Duodenal mucosa (tissue), 2 donors: ENCODE results near the gene BBC3.
"Not testable (repeated sequence)": the region's sequence is repeated elsewhere in the genome, so short reads cannot be mapped to it uniquely, and the experiment has no call there.

Experiments used
- H3K27ac ChIP-seq: one replicate; pipeline ENCODE4 v1.7.0; 2013; ENCODE audit warnings: low read depth, low read length
- H3K27me3 ChIP-seq, 2 donors: one replicate each; pipeline ENCODE4 v1.7.0; 2013; ENCODE audit warnings: low read length in 2 of 2, control low read depth in 1 of 2; ENCODE audit not compliant: insufficient read depth in 2 of 2, control insufficient read depth in 1 of 2
- H3K36me3 ChIP-seq, 2 donors: one replicate each; pipeline ENCODE4 v1.7.0; 2013; ENCODE audit warnings: low read length in 2 of 2, control low read depth in 1 of 2; ENCODE audit not compliant: insufficient read depth in 2 of 2, control insufficient read depth in 1 of 2
- H3K4me1 ChIP-seq, 2 donors: one replicate each; pipeline ENCODE4 v1.7.0; 2013; ENCODE audit warnings: low read length in 2 of 2, control low read depth in 1 of 2; ENCODE audit not compliant: insufficient read depth in 2 of 2, control insufficient read depth in 1 of 2
- H3K4me3 ChIP-seq, 2 donors: one replicate each; pipeline ENCODE4 v1.7.0; 2013; ENCODE audit warnings: low read length in 2 of 2, low read depth in 1 of 2
- H3K9ac ChIP-seq, 2 donors: one replicate each; pipeline ENCODE4 v1.7.0; 2013; ENCODE audit warnings: low read length in 2 of 2, low read depth in 1 of 2
- H3K9me3 ChIP-seq, 2 donors: one replicate each; pipeline ENCODE4 v1.7.0; 2013; ENCODE audit warnings: low read length in 2 of 2, control low read depth in 1 of 2; ENCODE audit not compliant: control insufficient read depth in 1 of 2

The BBC3 gene

GRCh38 chr19:47230921-47231214 is at the start of gene BBC3:
BBC3 (minus strand) TSS chr19:47231199; CDS start chr19:47228431, 2,768 bp downstream.
- Histone ChIP-seq H3K4me3 (peak within 1 kb of the TSS; percentile 72 to 79), H3K36me3 (no peaks in the 10 kb centered on the region), H3K9ac (peak within 1 kb of the TSS; percentile 78 to 84), H3K9me3 (no peaks in the 10 kb centered on the region), H3K27me3 (peaks cover 8 to 13% of the 10 kb centered on the region in 2 donors), H3K27ac (peak within 1 kb of the TSS; percentile 74), H3K4me1 (peaks cover 30 to 52% of the 10 kb centered on the region in 2 donors)

GRCh38 chr19:47280183-47280797 is 49.3 kb upstream of the BBC3 start:
- Histone ChIP-seq H3K9ac (no peak overlapping the region), H3K27ac (no peak overlapping the region), H3K27me3 (no peaks in the 10 kb centered on the region), H3K4me3 (no peak overlapping the region), H3K4me1 (peaks cover 4 to 5% of the 10 kb centered on the region in 2 donors), H3K9me3 (no peaks in the 10 kb centered on the region), H3K36me3 (no peaks in the 10 kb centered on the region)

GRCh38 chr19:47276513-47276912 is 45.5 kb upstream of the BBC3 start:
- H3K36me3 ChIP-seq, H3K9ac ChIP-seq, H3K27ac ChIP-seq, H3K4me3 ChIP-seq, H3K9me3 ChIP-seq, H3K27me3 ChIP-seq: not testable (repeated sequence)
- peaks cover 10 to 12% of the 10 kb centered on the region in 2 donors for H3K4me1 ChIP-seq

- no peaks in the 10 kb centered on the region for H3K27me3 ChIP-seq
- H3K36me3 ChIP-seq, result peaks cover 3 to 5% of the 10 kb centered on the region in 2 donors
- no peak overlapping the region for H3K27ac ChIP-seq
- peak overlapping the region in 1 of 2 donors; percentile 72 for H3K4me3 ChIP-seq
- peak overlapping the region in 1 of 2 donors; percentile 43 for H3K9ac ChIP-seq
- no peaks in the 10 kb centered on the region for H3K9me3 ChIP-seq
- H3K4me1 ChIP-seq, result peaks cover 10 to 12% of the 10 kb centered on the region in 2 donors
Observed at GRCh38 chr19:47275791-47276461, 44.9 kb upstream of the BBC3 start.

GRCh38 chr19:47274891-47275761 is 44.1 kb upstream of the BBC3 start:
- H3K27me3 ChIP-seq, result no peaks in the 10 kb centered on the region
- peaks cover 10 to 12% of the 10 kb centered on the region in 2 donors for H3K4me1 ChIP-seq
- peak overlapping the region; percentile 42 for H3K27ac ChIP-seq
- peak overlapping the region; percentile 61 to 72 for H3K4me3 ChIP-seq
- H3K36me3 ChIP-seq, result peaks cover 6 to 13% of the 10 kb centered on the region in 2 donors
- no peaks in the 10 kb centered on the region for H3K9me3 ChIP-seq
- peak overlapping the region in 1 of 2 donors; percentile 43 for H3K9ac ChIP-seq

GRCh38 chr19:47274071-47274890 is 43.3 kb upstream of the BBC3 start, which contains the start of gene INAFM1:
INAFM1 (plus strand) TSS chr19:47274885; CDS start chr19:47274920, 35 bp downstream.
- Histone ChIP-seq H3K27me3 (no peaks in the 10 kb centered on the region), H3K9me3 (no peaks in the 10 kb centered on the region), H3K4me1 (peaks cover 10 to 12% of the 10 kb centered on the region in 2 donors), H3K4me3 (peak within 1 kb of the TSS; percentile 87 to 93), H3K9ac (peak within 1 kb of the TSS; percentile 99), H3K27ac (peak within 1 kb of the TSS; percentile 100), H3K36me3 (peaks cover 6 to 16% of the 10 kb centered on the region in 2 donors)

- Histone ChIP-seq H3K9ac (peak overlapping the region; percentile 99), H3K36me3 (peaks cover 6 to 16% of the 10 kb centered on the region in 2 donors), H3K27ac (peak overlapping the region; percentile 99), H3K4me3 (peak overlapping the region; percentile 87 to 93), H3K4me1 (peaks cover 10 to 12% of the 10 kb centered on the region in 2 donors), H3K27me3 (no peaks in the 10 kb centered on the region), H3K9me3 (no peaks in the 10 kb centered on the region)
Observed at GRCh38 chr19:47273313-47274070, 42.5 kb upstream of the BBC3 start.

GRCh38 chr19:47272448-47273312 is 41.7 kb upstream of the BBC3 start:
- H3K27me3 ChIP-seq, result no peaks in the 10 kb centered on the region
- H3K9ac ChIP-seq, result peak overlapping the region; percentile 99
- peak overlapping the region; percentile 87 to 93 for H3K4me3 ChIP-seq
- H3K27ac ChIP-seq, result peak overlapping the region; percentile 99
- H3K36me3 ChIP-seq, result peaks cover 6 to 23% of the 10 kb centered on the region in 2 donors
- peaks cover 10 to 12% of the 10 kb centered on the region in 2 donors for H3K4me1 ChIP-seq
- H3K9me3 ChIP-seq, result no peaks in the 10 kb centered on the region
